Naive thymus-derived CD8-positive, alpha-beta T cell (primary cell): ENCODE data around the gene AKAP17A. TPM values are rescaled to one million over a fixed set of nuclear protein-coding genes. Genes with fewer than 3 reads are reported as not detected.
"Not testable (repeated sequence)": the region's sequence is repeated elsewhere in the genome, so short reads cannot be mapped to it uniquely, and the experiment has no call there.

Experiments
- ATAC-seq, 2 donors: fragments of 150-1000 bp; cut with Tn5 transposase in 1 of 2; sonication (Bioruptor Pico), chemical (Tn5 transposase) in 1 of 2; 1 replicate in 1 of 2; 2 replicates in 1 of 2; pipeline ENCODE4 v1.10.0; 2021; ENCODE audit warnings: mild to moderate bottlenecking in 2 of 2, moderate library complexity in 2 of 2
- POLR2A ChIA-PET: fragments of 350-600 bp; sonication (Branson Sonifier 250); formaldehyde crosslinking; loops from one replicate; lab custom pipeline; 2021; ENCODE audit warnings: antibody characterized with exemption; lab: Charles Lee
- DNase-seq, 10 donors: peaks; one replicate each; pipeline versions ENCODE4 v3.0.0 to v3.0.0-alpha.2; 2020 to 2022
- H3K27ac Mint-ChIP-seq, 10 donors: one replicate each; pipeline ENCODE4 v1.8.0; 2020 to 2022; ENCODE audit warnings: mild to moderate bottlenecking in 10 of 10, mixed read lengths in 10 of 10, moderate library complexity in 4 of 10, inconsistent platforms in 1 of 10
- H3K27me3 Mint-ChIP-seq, 5 donors: one replicate each; pipeline ENCODE4 v1.8.0; 2021 to 2022; ENCODE audit warnings: mixed read lengths in 5 of 5
- H3K36me3 Mint-ChIP-seq, 3 donors: one replicate each; pipeline ENCODE4 v1.8.0; 2020 to 2022; ENCODE audit warnings: mixed read lengths in 3 of 3, mild to moderate bottlenecking in 2 of 3, inconsistent platforms in 1 of 3
- H3K4me1 Mint-ChIP-seq, 4 donors: one replicate each; pipeline ENCODE4 v1.8.0; 2021 to 2022; ENCODE audit warnings: mixed read lengths in 4 of 4
- H3K4me3 Mint-ChIP-seq, 10 donors: one replicate each; pipeline ENCODE4 v1.8.0; 2020 to 2022; ENCODE audit warnings: mild to moderate bottlenecking in 10 of 10, mixed read lengths in 10 of 10, moderate library complexity in 6 of 10, inconsistent platforms in 1 of 10
- H3K9me3 Mint-ChIP-seq, 9 donors: one replicate each; pipeline ENCODE4 v1.8.0; 2020 to 2022; ENCODE audit warnings: mixed read lengths in 9 of 9, mild to moderate bottlenecking in 3 of 9, inconsistent platforms in 1 of 9, moderate library complexity in 1 of 9
- polyA plus RNA-seq, 3 donors: library from polyadenylated mRNA; unstranded; fragments of 300-500 nt; fragmentation: Illumina TruSeq; gene quantifications; one replicate each; pipeline ENCODE4 v1.2.3, GENCODE V29; 2021
- total RNA-seq, 8 experiments: library from RNA in 2 of 8; stranded (reverse) in 2 of 8; gene quantifications; one replicate each; pipeline ENCODE4 v1.2.3 and lab custom pipeline; 2021 to 2026

AKAP17A gene
- total and polyA plus RNA-seq, 5 experiments from 2014 or later: 16.8 to 159 (median 56.3) TPM

GRCh38 chrX:1561164-1561563, 30.2 kb upstream of the AKAP17A start:
- no peak for ATAC-seq
- H3K4me1 Mint-ChIP-seq: peaks cover 22 to 69% (median 62%) of the 10 kb centered on the region in 4 donors
- H3K4me3 Mint-ChIP-seq: peak overlapping the region in 4 of 10 donors; percentile 52 to 75 (median 58)
- DNase-seq: no peak
- H3K27me3 Mint-ChIP-seq: no peaks in the 10 kb centered on the region
- H3K9me3 Mint-ChIP-seq: peaks cover 0 to 12% (median 0%) of the 10 kb centered on the region in 9 donors
- peaks cover 0 to 7% (median 0%) of the 10 kb centered on the region in 3 donors for H3K36me3 Mint-ChIP-seq
- H3K27ac Mint-ChIP-seq: peak overlapping the region; percentile 49 to 95 (median 85)
- POLR2A ChIA-PET: no interaction called here

DNA sequence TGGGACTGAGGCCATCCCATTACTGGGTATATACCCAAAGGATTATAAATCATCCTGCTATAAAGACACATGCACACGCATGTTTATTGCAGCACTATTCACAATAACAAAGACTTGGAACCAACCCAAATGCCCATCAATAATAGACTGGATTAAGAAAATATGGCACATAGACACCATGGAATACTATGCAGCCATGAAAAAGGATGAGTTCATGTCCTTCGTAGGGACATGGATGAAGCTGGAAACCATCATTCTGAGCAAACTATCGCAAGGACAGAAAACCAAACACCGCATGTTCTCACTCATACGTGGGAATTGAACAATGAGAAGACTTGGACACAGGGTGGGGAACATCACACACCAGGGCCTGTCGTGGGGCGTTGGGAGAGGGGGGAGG, 27.3 kb upstream of the AKAP17A start:
- Mint-ChIP-seq H3K4me3 (peak overlapping the region in 4 of 10 donors; percentile 18 to 61 (median 36)), H3K4me1 (peaks cover 21 to 57% (median 49%) of the 10 kb centered on the region in 4 donors), H3K27ac (peak overlapping the region in 7 of 10 donors; percentile 4 to 95 (median 57))
- POLR2A ChIA-PET, H3K9me3 Mint-ChIP-seq, H3K36me3 Mint-ChIP-seq, H3K27me3 Mint-ChIP-seq, ATAC-seq: not testable (repeated sequence)
- peak in 1 of 10 donors; percentile 4 for DNase-seq

- no peaks in the 10 kb centered on the region for H3K9me3 Mint-ChIP-seq
- peaks cover 26 to 58% (median 49%) of the 10 kb centered on the region in 4 donors for H3K4me1 Mint-ChIP-seq
- POLR2A ChIA-PET: no interaction called here
- peak in 1 of 10 donors; percentile 5 for DNase-seq
- no peaks in the 10 kb centered on the region for H3K36me3 Mint-ChIP-seq
- H3K27me3 Mint-ChIP-seq: no peaks in the 10 kb centered on the region
- peak overlapping the region in 2 of 10 donors; percentile 41 to 75 for H3K27ac Mint-ChIP-seq
- peak overlapping the region in 1 of 10 donors; percentile 42 for H3K4me3 Mint-ChIP-seq
- ATAC-seq: no peak
These were observed 26.4 kb upstream of the AKAP17A start for GRCh38 chrX:1564750-1565683.

- H3K27ac Mint-ChIP-seq, H3K27me3 Mint-ChIP-seq, H3K4me3 Mint-ChIP-seq, ATAC-seq, H3K36me3 Mint-ChIP-seq, H3K9me3 Mint-ChIP-seq, POLR2A ChIA-PET: not testable (repeated sequence)
- peaks cover 11 to 33% (median 21%) of the 10 kb centered on the region in 4 donors for H3K4me1 Mint-ChIP-seq
- DNase-seq: peak in 1 of 10 donors; percentile 6
These were observed 17.2 kb upstream of the AKAP17A start for GRCh38 chrX:1574181-1574580.

- no peaks in the 10 kb centered on the region for H3K36me3 Mint-ChIP-seq
- DNase-seq: peak in 4 of 10 donors; percentile 14 to 37 (median 36)
- H3K27me3 Mint-ChIP-seq: no peaks in the 10 kb centered on the region
- POLR2A ChIA-PET: no interaction called here
- H3K9me3 Mint-ChIP-seq: peaks cover 0 to 9% (median 0%) of the 10 kb centered on the region in 9 donors
- H3K4me1 Mint-ChIP-seq: peaks cover 6 to 24% (median 10%) of the 10 kb centered on the region in 4 donors
- ATAC-seq: peak; percentile 70 to 75
- H3K4me3 Mint-ChIP-seq: no peak overlapping the region
- no peak overlapping the region for H3K27ac Mint-ChIP-seq
These were observed 15.0 kb upstream of the AKAP17A start for GRCh38 chrX:1576201-1576992.

DNA sequence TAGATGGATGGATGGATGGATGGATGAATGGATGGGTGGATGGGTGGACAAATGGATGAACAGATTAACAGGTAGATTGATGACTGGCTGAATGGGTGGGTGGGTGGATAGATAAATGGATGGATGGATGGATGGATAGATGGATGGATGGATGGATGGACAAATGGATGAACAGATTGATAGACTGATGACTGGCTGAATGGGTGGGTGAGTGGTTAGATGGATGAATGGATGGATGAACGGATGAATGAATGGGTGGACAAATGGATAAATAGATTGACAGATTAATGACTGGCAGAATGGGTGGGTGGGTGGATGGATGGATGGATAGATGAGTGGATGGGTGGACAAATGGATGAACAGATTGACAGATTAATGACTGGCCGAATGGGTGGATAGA, 13.6 kb upstream of the AKAP17A start:
- no peak overlapping the region for H3K4me3 Mint-ChIP-seq
- ATAC-seq: no peak
- H3K36me3 Mint-ChIP-seq: no peaks in the 10 kb centered on the region
- no peak overlapping the region for H3K27ac Mint-ChIP-seq
- H3K27me3 Mint-ChIP-seq: no peaks in the 10 kb centered on the region
- H3K4me1 Mint-ChIP-seq: peaks cover 5 to 17% (median 8%) of the 10 kb centered on the region in 4 donors
- no peak for DNase-seq
- peaks cover 0 to 9% (median 0%) of the 10 kb centered on the region in 9 donors for H3K9me3 Mint-ChIP-seq
- POLR2A ChIA-PET: no interaction called here

GRCh38 chrX:1578511-1579173, 12.8 kb upstream of the AKAP17A start:
- ATAC-seq: no peak
- Mint-ChIP-seq H3K36me3 (no peaks in the 10 kb centered on the region), H3K27ac (peak overlapping the region in 4 of 10 donors; percentile 53 to 65 (median 54)), H3K4me3 (peak overlapping the region in 1 of 10 donors; percentile 20), H3K27me3 (no peaks in the 10 kb centered on the region), H3K9me3 (peaks cover 0 to 9% (median 0%) of the 10 kb centered on the region in 9 donors), H3K4me1 (peaks cover 12 to 25% (median 15%) of the 10 kb centered on the region in 4 donors)
- DNase-seq: peak in 1 of 10 donors; percentile 14
- POLR2A ChIA-PET: no interaction called here

DNA sequence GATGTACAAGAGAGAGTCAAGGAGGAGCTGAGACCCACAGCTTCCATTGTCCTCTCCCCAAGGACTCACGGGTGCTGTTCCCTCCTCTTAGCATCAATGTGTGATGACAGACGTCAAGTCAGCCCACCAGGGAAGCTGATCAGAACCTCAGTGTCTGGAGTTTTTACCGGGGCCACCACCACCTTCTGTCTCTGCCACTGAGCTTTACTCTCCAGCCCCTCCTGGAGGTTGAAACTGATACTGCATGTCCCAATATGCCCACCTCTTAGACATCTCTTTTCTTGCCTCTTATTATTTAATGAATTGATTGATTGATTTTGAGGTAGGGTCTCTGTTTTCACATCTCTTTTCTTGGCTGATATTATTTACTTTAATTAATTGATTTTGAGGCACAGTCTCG, 10.3 kb upstream of the AKAP17A start:
- H3K4me3 Mint-ChIP-seq: peak overlapping the region in 2 of 10 donors; percentile 24
- H3K36me3 Mint-ChIP-seq: no peaks in the 10 kb centered on the region

DNA sequence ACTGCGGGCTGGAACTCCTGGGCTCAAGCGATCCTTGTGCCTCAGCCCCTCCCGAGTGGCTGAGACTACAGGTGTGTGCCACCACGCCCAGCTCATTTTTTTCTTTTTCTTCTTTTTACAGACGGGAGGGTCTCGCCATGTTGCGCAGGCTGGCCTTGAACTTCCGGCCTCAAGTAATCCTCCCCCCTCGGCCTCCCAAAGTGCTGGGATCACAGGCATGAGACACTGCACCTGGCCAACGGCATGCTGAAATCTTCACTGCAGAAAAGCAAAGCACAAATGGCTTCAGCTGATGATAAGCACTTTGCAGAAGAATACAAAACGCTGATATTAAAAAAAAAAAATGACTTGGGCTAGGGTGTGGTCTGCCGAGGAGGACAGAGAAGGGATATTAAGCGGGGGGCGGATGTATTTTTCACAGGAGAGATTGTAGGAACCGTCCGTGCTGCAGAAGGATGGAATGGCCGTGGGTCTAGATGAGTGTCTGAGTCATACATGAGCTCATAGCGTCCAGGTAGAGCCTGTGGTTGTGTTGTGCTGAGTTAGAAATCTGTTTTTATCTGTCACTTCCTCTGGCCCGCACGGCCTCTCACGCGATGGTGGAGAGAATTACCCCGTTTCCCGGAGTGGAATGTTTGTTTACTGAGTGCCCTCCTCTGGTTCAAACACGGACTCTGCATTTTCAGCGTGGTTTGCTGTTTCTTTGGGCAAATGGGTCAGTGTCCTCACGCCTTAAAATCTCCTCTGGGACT, 8.5 kb upstream of the AKAP17A start:
- POLR2A ChIA-PET: no interaction called here
- peak overlapping the region in 8 of 10 donors; percentile 10 to 84 (median 61) for H3K27ac Mint-ChIP-seq
- peak; percentile 30 to 63 for ATAC-seq

More for the DNA sequence above, 10.3 kb upstream of the AKAP17A start:
- peaks cover 0 to 9% (median 0%) of the 10 kb centered on the region in 9 donors for H3K9me3 Mint-ChIP-seq
- peak; percentile 61 to 86 for ATAC-seq
- H3K4me1 Mint-ChIP-seq: peaks cover 13 to 29% (median 17%) of the 10 kb centered on the region in 4 donors
- peak overlapping the region in 8 of 10 donors; percentile 20 to 78 (median 46) for H3K27ac Mint-ChIP-seq
- no peaks in the 10 kb centered on the region for H3K27me3 Mint-ChIP-seq
- POLR2A ChIA-PET: no interaction called here
- peak in 8 of 10 donors; percentile 55 to 78 (median 72) for DNase-seq

GRCh38 chrX:1584237-1585011, 7.0 kb upstream of the AKAP17A start:
- POLR2A ChIA-PET: no interaction called here
- Mint-ChIP-seq H3K9me3 (peaks cover 0 to 9% (median 0%) of the 10 kb centered on the region in 9 donors), H3K4me1 (peaks cover 16 to 34% (median 25%) of the 10 kb centered on the region in 4 donors), H3K27me3 (no peaks in the 10 kb centered on the region), H3K27ac (peak overlapping the region in 1 of 10 donors; percentile 31), H3K36me3 (no peaks in the 10 kb centered on the region), H3K4me3 (no peak overlapping the region)
- no peak for ATAC-seq
- peak in 1 of 10 donors; percentile 7 for DNase-seq

More for the DNA sequence above, 8.5 kb upstream of the AKAP17A start:
- Mint-ChIP-seq H3K36me3 (no peaks in the 10 kb centered on the region), H3K9me3 (peaks cover 0 to 9% (median 0%) of the 10 kb centered on the region in 9 donors), H3K4me1 (peaks cover 16 to 36% (median 23%) of the 10 kb centered on the region in 4 donors), H3K4me3 (peak overlapping the region in 5 of 10 donors; percentile 19 to 59 (median 33)), H3K27me3 (no peaks in the 10 kb centered on the region)
- peak in 1 of 10 donors; percentile 16 for DNase-seq

DNA sequence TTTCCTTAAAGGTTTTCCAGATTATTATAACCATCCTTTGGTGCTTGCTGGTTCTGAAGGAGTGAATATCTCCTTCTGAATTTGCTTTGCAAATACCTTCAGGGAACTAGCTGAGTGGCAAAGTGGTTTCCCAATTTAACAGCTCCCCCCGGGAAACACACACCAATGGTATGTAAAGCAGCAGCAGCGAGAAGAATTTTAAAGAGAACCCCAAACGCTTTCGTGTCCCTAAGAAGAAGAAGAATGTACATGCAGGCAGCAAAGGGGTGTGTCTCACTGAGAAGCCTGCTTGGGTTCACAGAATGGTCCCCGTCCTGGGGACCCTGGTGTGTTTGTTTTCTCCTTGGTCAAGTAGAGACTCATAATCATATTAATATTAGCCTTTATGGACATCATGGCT, 4.2 kb upstream of the AKAP17A start:
- Mint-ChIP-seq H3K27me3 (no peaks in the 10 kb centered on the region), H3K9me3 (no peaks in the 10 kb centered on the region), H3K27ac (peak overlapping the region in 6 of 10 donors; percentile 13 to 84 (median 40)), H3K4me1 (peaks cover 18 to 30% (median 27%) of the 10 kb centered on the region in 4 donors), H3K4me3 (peak overlapping the region in 1 of 10 donors; percentile 14), H3K36me3 (no peaks in the 10 kb centered on the region)
- DNase-seq (peak in 1 of 10 donors; percentile 7), ATAC-seq (no peak)
- POLR2A ChIA-PET: no interaction called here
